SIG-M5 (cell line): ENCODE results near the gene GSTO2.

Experiments used
- DNase-seq: peaks from one replicate; lab custom pipeline; 2025; lab: John Stamatoyannopoulos, UW

The GSTO2 gene

DNA sequence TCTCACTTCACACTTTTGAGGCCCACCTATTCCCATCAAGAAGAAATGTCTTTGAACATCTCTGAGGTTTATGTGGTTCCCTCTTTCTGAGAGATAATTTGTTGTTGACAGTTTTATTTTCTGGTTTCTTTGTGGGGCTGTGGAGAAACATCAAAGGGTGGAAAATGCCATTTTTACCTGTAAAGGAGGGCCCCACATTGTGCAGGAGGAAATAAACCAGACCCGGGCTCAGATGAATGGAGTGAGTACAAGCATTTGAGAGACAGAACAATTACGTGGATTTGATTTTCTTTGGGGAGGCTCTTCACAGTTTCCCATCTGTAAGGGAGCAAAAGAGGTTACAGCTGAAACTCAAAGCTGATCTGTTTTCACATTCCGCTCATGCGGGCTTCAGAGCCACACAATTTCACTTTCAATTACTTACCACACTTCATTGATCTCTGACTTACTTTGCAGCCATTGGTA is 39.5 kb downstream of the GSTO2 start:
- no peak for DNase-seq

- DNase-seq, result no peak
These were observed 41.3 kb downstream of the GSTO2 start for GRCh38 chr10:104309980-104310978.

DNA sequence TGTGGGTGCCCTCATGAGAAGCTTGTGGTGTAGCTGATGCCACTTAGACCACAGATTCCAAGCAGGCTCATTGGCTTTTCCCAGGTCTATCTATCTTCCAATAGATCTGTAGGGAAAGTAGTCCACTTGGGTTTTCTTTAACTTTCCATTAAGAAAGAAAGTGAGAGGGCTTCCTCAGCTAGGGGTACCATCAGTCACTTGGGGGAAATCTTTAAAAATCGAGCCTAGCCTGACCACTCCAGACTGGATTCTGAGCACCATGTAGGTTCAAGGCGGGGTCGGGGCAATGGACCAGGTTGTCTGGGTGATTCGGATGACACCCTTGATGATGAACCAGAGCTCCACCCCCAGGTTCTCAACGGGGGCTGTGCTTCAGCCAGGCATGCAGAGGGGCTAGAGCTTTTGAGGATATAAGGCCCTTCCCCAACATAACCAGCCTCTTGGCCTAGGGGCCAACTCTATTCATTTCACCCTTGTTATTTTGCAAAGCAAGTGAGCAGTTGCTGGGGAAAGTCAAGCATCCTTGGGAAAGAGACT is 42.3 kb downstream of the GSTO2 start:
- DNase-seq, result no peak

- DNase-seq, result no peak
These were observed 45.9 kb downstream of the GSTO2 start for GRCh38 chr10:104314591-104315485.

DNA sequence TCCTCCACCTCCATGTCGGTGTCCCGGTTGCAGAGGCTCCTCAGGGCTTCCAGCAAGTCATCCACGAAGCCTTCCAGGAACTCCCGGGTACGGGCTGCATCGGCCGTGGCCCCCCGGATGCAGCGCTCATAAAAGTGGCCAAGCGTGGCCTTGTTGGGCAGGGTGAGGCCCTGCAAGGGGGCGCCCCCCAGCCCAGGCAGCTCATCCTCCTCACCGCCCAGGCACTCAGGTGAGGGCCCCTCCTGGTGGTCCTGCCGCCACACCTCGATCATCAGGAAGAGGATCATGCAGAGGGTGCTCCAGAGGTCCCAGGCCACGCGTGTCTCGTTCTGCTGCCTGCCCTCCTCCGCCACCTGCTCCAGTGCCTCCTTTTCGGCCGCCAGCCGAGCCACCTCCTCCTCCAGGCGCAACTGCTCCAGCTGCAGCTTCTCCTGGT is 46.5 kb downstream of the GSTO2 start:
- no peak for DNase-seq

GRCh38 chr10:104316321-104317099 is 47.5 kb downstream of the GSTO2 start:
- no peak for DNase-seq

GRCh38 chr10:104317269-104317710 is 48.3 kb downstream of the GSTO2 start:
- DNase-seq, result no peak

DNA sequence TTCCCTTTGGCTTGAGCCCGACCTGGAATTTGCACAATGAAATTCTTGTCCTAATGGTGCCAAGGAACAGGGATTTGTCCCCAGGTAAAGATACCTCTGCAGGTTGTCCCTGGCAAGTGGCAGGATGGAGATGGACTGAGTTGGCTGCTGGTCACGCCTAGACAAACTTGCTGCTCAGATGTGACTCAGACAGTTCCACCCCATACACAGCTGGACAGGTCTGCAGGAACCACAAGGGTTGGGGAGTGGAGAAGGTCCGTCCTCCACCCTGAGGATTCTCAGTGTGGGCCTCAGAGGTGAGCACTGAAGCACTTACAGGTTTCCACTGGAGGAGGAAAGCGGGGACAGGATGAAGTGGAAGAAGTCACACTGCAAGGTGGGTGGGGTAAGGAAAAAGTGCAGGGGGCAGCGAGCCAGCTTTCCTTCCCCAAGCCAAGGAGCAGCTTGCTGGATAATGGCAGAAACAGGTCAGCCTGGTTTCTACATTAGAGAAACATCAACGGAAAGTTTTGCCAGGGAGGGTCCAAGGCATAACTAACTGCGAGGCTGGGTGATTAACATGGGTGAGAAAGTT is 48.8 kb downstream of the GSTO2 start:
- no peak for DNase-seq

DNA sequence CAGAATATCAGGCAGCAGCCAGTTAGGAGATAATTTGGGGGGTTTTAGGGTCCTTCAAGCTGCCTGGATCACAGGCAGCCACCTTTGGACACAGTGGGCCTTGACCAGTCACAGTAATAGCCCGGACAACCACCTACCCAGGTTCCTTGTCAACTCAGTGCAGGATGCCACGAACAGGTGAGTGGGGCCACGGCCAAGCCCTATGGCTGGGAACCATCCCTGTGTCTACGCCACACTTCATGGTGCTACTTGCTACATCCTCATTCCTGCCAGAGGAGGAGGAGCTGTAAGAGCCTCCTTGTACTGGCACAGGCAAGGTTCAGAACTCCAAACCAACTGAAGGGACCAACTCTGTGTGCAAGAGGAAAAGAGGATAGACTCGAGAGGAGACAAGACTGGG is 49.3 kb downstream of the GSTO2 start:
- DNase-seq, result no peak

DNA sequence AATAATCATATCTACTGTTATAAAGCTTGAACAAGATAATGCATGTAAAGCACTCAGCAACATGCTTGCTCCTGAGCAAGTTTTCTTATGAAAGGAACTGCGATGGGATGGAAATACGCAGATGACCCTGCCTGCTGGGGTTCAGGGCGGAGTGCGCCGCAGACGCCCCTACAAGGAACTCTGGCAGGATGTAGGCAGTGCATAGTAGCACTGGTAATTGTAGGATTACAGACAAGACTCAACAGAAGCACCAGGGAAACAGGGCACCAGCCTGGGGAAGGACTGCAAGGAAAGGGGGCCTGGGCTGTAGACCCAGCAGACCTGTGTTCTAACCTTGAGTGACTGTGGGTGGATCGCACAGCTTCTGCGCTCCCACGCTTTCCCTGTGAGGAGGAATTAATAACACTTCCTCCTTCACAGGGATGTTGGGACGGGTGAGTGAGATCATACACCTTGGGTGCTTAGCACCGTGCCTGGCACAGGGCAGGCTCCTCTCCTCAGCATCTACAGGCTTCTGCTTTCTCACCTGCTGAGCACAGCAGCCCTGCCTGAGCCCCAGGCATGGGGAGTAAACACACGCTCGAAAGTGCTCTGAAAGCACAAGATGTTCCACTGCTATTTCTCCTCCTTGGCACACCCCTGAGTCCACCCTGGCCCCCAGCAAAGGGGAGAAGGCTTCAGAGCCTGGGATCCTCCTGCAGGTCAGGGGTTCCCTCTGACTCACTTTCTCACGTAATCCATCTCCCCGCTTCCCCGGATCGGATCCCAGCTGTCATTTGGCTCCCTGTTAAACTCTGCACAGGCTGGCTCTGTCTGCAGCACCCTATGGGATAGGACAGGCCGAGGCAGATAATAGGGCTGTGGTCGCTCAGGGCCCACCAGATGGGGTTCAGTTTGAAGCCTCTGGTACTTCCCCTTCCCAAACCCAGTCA is 50.1 kb downstream of the GSTO2 start:
- DNase-seq, result no peak

DNA sequence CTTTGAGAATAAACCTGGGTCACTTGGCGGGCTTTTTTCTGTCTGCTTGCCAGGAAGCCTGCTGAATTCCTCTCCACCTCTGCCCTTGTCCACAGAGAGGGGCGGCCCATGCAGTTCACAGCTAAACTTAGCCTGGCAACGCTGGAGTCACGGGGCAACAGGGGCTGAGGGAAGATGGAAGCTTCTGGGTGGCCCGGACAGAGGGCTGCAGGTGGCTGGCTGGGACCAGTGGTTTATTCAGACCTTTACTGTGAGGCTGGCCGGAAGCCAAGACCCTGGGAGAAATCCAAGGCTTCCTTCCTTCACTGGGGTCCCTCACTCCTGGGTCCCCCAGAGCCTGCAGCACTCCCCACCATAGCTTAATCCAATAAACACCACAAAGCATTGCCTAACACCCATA is 52.2 kb downstream of the GSTO2 start:
- DNase-seq, result no peak

- no peak for DNase-seq
These were observed 52.9 kb downstream of the GSTO2 start for GRCh38 chr10:104321725-104322415.

GRCh38 chr10:104322416-104322782 is 53.4 kb downstream of the GSTO2 start:
- DNase-seq, result no peak

GRCh38 chr10:104323085-104323484 is 54.1 kb downstream of the GSTO2 start:
- no peak for DNase-seq

DNA sequence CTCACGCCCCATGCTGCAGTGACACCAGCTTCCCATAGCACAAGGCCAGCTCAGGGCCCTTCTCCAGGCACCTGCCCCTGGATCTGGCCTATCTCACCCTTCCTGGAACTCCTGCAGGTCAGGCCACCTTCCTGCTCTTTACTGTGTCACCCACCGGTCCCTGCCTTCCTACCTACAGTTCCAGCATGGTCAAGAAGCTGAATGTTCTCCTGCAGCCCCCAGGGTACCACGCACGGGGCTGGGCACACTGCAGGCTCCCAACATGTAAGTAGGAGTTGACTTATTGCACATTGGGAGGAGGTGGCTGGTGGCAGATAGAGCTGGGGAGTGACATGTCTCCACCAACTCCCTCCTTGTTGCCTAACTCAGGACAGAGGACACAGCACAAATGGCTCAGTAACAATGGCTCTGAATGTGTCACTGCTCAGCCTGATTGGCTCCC is 54.8 kb downstream of the GSTO2 start:
- no peak for DNase-seq

- peak; percentile 13 for DNase-seq
These were observed 55.3 kb downstream of the GSTO2 start for GRCh38 chr10:104324221-104324686.

GRCh38 chr10:104324931-104325330 is 55.9 kb downstream of the GSTO2 start:
- no peak for DNase-seq

DNA sequence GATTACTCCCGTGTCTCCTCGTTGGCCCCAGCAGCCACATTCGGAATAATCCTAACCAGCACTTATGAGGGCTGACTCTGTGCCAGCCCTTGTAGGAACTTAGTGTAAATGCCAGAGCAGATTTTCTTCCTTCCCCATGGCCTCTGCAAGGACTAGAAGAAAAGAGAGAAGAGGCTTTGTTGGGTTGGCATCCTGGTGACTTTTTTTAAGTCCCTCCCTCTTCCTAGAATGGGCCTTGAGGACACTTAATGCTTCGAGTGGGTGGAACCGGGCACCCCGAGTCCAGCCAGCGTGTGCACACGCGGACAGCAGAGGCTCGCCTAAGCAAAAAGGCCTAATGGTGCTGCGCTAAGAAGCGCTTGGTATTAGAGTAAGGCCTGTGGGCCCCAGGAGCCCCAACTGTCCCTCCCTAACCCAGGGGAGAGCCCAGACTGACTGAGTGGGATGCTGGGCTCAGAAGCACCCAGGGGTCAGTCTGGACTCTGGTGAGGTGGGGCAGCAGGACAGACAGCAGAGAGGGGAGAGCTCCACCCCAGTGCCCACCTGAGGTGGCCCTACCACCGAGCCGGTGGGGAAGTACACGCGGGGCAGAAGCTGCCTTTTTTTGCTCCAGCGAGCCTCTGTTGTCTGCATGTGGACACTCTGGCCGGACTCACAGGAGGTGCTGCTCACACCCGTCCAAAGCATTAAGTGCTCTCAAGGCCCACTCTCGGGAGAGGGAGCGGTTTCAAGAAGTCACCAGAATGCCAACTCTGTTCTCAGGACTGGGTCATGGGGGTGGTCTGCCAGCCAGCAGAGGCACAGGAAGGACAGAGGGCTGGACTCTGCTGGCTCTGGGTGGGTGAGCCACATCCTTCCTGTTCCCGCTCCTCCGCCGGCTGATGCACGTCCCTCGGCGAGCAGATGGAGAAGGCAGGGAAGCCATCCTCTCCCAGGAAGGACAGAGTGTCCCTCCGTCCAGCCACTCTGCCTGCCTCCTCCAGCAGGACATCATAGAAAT is 56.8 kb downstream of the GSTO2 start:
- no peak for DNase-seq
